Measurements from ENCODE around the gene CLMN. TPM values are rescaled to one million over a fixed set of nuclear protein-coding genes. Genes with fewer than 3 reads are reported as not detected.

CLMN gene
- total and polyA plus RNA-seq, 2 of the 13 experiments (the other 11 are each of a cell fraction or from before 2014, with no cell fraction given): 15.1 to 16.7 TPM

GRCh38 chr14:95196268-95196667, 123.4 kb downstream of the CLMN start:
- intact Hi-C loops (cut with micrococcal nuclease; ENCODE audit: unreplicated experiment) (no loop called here), in situ Hi-C loops (cut with HindIII; ENCODE audit: extremely low pct_ligation_motif_present, low pct_unique_long_range_greater_than_20kb) (no loop called here)
- Histone ChIP-seq H3K4me3 (replicated peaks in 1 of 3; ENCODE audit: insufficient read depth in 1 of 3, low read depth in 2 of 3, low read length in 3 of 3) (no peak overlapping the region), H4K20me1 (ENCODE audit: insufficient read depth, low read length) (no peaks in the 10 kb centered on the region), H3K9me3 (ENCODE audit: low read length) (no peaks in the 10 kb centered on the region), H3K4me2 (ENCODE audit: low read depth, low read length) (no peak overlapping the region), H3K4me1 (ENCODE audit: insufficient read depth, low read length) (no peaks in the 10 kb centered on the region), H3K27me3 (ENCODE audit: control insufficient read depth in 1 of 2, insufficient read depth in 2 of 2, low read length in 2 of 2) (no peaks in the 10 kb centered on the region), H2AFZ (ENCODE audit: low read length) (no peak overlapping the region), H3K27ac (ENCODE audit: extremely low read length, insufficient read depth, low read length) (no peak overlapping the region), H3K9ac (ENCODE audit: insufficient read depth, low read depth, low read length) (no peak overlapping the region), H3K36me3 (replicated peaks in 1 of 2; ENCODE audit: control insufficient read depth in 1 of 2, insufficient read depth in 2 of 2, low read length in 2 of 2) (0 out of 5 replicates have a peak, but pooled peaks cover 0 to 3% of the 10 kb centered on the region in 2 experiments), H3K79me2 (ENCODE audit: insufficient read depth, low read length) (no peaks in the 10 kb centered on the region)
- FAIRE-seq (no peak), ATAC-seq (peak; percentile 54; the same call in 2 of the 3 replicates), DNase-seq (ENCODE audit: low spot score) (peak; percentile 9)
- ChIA-PET CTCF (ENCODE audit: low intra/inter-chr PET ratio, low total read pairs) (no interaction called here), POLR2A (no interaction called here)
- TF ChIP-seq STAG1 (CRISPR knock-in tag; IDR thresholded peaks at IDR 0.05): peak; percentile 31; the same call in 1 of the 2 replicates
- no peak for TF ChIP-seq MED8 (CRISPR knock-in tag; IDR thresholded peaks at IDR 0.05; ENCODE audit: insufficient replicate concordance)
- no TSS peak for BruUV-seq (replicated peaks)
- WGBS (ENCODE audit: low lambda C conversion rate): 83% methylated on average over 5 of the region's 5 CpGs

DNA sequence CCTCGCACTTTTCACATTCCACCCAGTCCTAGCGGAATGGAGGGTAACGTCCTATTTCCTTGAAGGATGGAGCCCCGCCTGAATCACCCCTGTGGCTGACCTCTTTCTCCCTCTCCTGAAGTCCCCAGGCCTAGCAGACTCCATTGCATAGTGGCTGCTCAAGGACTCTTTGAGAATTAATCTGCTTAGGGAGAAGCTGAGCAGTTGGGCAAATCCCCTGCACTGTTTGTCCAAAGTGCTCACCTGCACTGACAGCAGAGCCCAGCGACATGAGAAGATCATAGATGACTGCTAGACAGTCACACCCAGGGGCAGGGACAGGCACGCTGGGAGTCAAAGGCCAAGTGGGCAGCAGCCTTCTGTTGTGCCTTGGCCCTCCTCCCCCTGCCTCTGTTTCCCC, 124.7 kb downstream of the CLMN start:
- 82% methylated on average over 6 of the region's 6 CpGs for WGBS (ENCODE audit: low lambda C conversion rate)
- Histone ChIP-seq H3K9me3 (ENCODE audit: low read length) (no peaks in the 10 kb centered on the region), H4K20me1 (ENCODE audit: insufficient read depth, low read length) (no peaks in the 10 kb centered on the region), H3K4me3 (replicated peaks in 1 of 3; ENCODE audit: insufficient read depth in 1 of 3, low read depth in 2 of 3, low read length in 3 of 3) (no peak overlapping the region), H3K27me3 (ENCODE audit: control insufficient read depth in 1 of 2, insufficient read depth in 2 of 2, low read length in 2 of 2) (no peaks in the 10 kb centered on the region), H3K4me2 (ENCODE audit: low read depth, low read length) (no peak overlapping the region), H3K36me3 (replicated peaks in 1 of 2; ENCODE audit: control insufficient read depth in 1 of 2, insufficient read depth in 2 of 2, low read length in 2 of 2) (0 out of 5 replicates have a peak, but pooled peaks cover 0 to 3% of the 10 kb centered on the region in 2 experiments), H3K4me1 (ENCODE audit: insufficient read depth, low read length) (no peaks in the 10 kb centered on the region), H2AFZ (ENCODE audit: low read length) (no peak overlapping the region), H3K27ac (ENCODE audit: extremely low read length, insufficient read depth, low read length) (no peak overlapping the region), H3K9ac (ENCODE audit: insufficient read depth, low read depth, low read length) (no peak overlapping the region), H3K79me2 (ENCODE audit: insufficient read depth, low read length) (no peaks in the 10 kb centered on the region)
- CTCF ChIA-PET (ENCODE audit: low intra/inter-chr PET ratio, low total read pairs): no interaction called here
- in situ Hi-C loops (cut with HindIII; ENCODE audit: extremely low pct_ligation_motif_present, low pct_unique_long_range_greater_than_20kb): no loop called here
- POLR2A ChIA-PET: no interaction called here
- intact Hi-C loops (cut with micrococcal nuclease; ENCODE audit: unreplicated experiment): no loop called here
- DNase-seq (ENCODE audit: low spot score) (no peak), ATAC-seq (no peak), FAIRE-seq (no peak)
- no TSS peak for BruUV-seq (replicated peaks)
- no peak for TF ChIP-seq ARID4A (CRISPR knock-in tag; IDR thresholded peaks at IDR 0.05; ENCODE audit: borderline replicate concordance)
- TF ChIP-seq ZSCAN25 (CRISPR knock-in tag; IDR thresholded peaks at IDR 0.05): no peak
- no peak for TF ChIP-seq ATF2 (CRISPR knock-in tag; IDR thresholded peaks at IDR 0.05)
- no peak for TF ChIP-seq GLI4 (CRISPR knock-in tag; IDR thresholded peaks at IDR 0.05; ENCODE audit: borderline replicate concordance)
- TF ChIP-seq, protein P1, sequence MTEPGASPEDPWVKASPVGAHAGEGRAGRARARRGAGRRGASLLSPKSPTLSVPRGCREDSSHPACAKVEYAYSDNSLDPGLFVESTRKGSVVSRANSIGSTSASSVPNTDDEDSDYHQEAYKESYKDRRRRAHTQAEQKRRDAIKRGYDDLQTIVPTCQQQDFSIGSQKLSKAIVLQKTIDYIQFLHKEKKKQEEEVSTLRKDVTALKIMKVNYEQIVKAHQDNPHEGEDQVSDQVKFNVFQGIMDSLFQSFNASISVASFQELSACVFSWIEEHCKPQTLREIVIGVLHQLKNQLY (CRISPR knock-in tag; IDR thresholded peaks at IDR 0.05): no peak
- TF ChIP-seq ZBTB44 (CRISPR knock-in tag; IDR thresholded peaks at IDR 0.05): no peak
- TF ChIP-seq RBM39 (IDR thresholded peaks at IDR 0.05; ENCODE audit: low read depth, low read length, poor library complexity, severe bottlenecking): no peak
- no peak for TF ChIP-seq ZNF431 (CRISPR knock-in tag; IDR thresholded peaks at IDR 0.05; ENCODE audit: borderline replicate concordance, low read depth)

All from HepG2 (cell line).